Epidermal melanocyte (primary cell): ENCODE data around the gene BCAS3.

ENCODE experiments used
- DNase-seq: peaks from one replicate; pipeline ENCODE4 v3.0.0; 2011; ENCODE audit warnings: low spot score; ENCODE audit not compliant: insufficient read length

Gene BCAS3

GRCh38 chr17:61379457-61380216 lies 702.0 kb downstream of the BCAS3 start:
- DNase-seq, result no peak

GRCh38 chr17:61380217-61380835 lies 702.7 kb downstream of the BCAS3 start:
- DNase-seq, result no peak

GRCh38 chr17:61380836-61381525 lies 703.3 kb downstream of the BCAS3 start:
- no peak for DNase-seq

- no peak for DNase-seq
Measured at GRCh38 chr17:61381537-61381936, 703.9 kb downstream of the BCAS3 start.

- DNase-seq, result no peak
Measured at GRCh38 chr17:61382796-61383688, 705.4 kb downstream of the BCAS3 start.

GRCh38 chr17:61383689-61384201 lies 706.1 kb downstream of the BCAS3 start:
- DNase-seq, result no peak

- no peak for DNase-seq
Measured at GRCh38 chr17:61384354-61384691, 706.7 kb downstream of the BCAS3 start.

- no peak for DNase-seq
Measured at GRCh38 chr17:61384692-61385576, 707.3 kb downstream of the BCAS3 start.

- no peak for DNase-seq
Measured at GRCh38 chr17:61385577-61386236, 708.1 kb downstream of the BCAS3 start.

GRCh38 chr17:61386251-61386650 lies 708.6 kb downstream of the BCAS3 start:
- no peak for DNase-seq

- DNase-seq, result no peak
Measured at GRCh38 chr17:61387011-61387410, 709.4 kb downstream of the BCAS3 start.

GRCh38 chr17:61387511-61388305 lies 710.1 kb downstream of the BCAS3 start:
- DNase-seq, result no peak

- DNase-seq, result no peak
Measured at GRCh38 chr17:61388561-61389356, 711.1 kb downstream of the BCAS3 start.

- no peak for DNase-seq
Measured at GRCh38 chr17:61389670-61390478, 712.2 kb downstream of the BCAS3 start.

GRCh38 chr17:61390479-61390791 lies 712.8 kb downstream of the BCAS3 start:
- DNase-seq, result no peak

- no peak for DNase-seq
Measured at GRCh38 chr17:61391595-61392291, 714.1 kb downstream of the BCAS3 start.

GRCh38 chr17:61392679-61393078 lies 715.0 kb downstream of the BCAS3 start:
- DNase-seq, result no peak
